GM12801 (cell line): ENCODE results near the gene CALML5.

Experiments used
- CTCF ChIP-seq: IDR thresholded peaks from one replicate; pipeline ENCODE4 v1.5.1; 2011; ENCODE audit warnings: control low read depth; ENCODE audit not compliant: insufficient read length; ENCODE audit errors: extremely low read depth

Gene CALML5

GRCh38 chr10:5544216-5544805 lies 44.9 kb upstream of the CALML5 start:
- no peak for TF ChIP-seq CTCF

DNA sequence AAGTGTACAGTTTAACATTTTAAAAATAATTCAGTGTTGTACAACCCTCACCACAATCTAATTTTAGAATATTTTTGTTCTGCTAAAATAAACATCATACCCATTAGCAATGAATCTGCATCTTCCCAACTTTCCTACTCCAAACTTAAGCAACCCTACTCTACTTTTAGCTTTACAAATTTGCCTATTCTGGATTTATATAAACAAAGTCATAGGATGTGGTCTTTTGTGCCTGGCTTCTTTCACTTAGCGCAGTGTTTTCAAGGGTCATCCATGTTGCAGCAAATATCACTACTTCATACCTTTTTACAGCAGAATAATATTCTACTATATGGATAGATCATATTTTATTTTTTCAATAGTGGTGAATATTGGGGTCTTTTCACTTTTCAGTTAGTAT lies 44.3 kb upstream of the CALML5 start:
- TF ChIP-seq CTCF, result no peak

GRCh38 chr10:5542100-5542499 lies 42.7 kb upstream of the CALML5 start:
- TF ChIP-seq CTCF, result no peak

- TF ChIP-seq CTCF, result no peak
Observed at GRCh38 chr10:5540891-5541290, 41.5 kb upstream of the CALML5 start.

GRCh38 chr10:5540080-5540479 lies 40.7 kb upstream of the CALML5 start:
- no peak for TF ChIP-seq CTCF

GRCh38 chr10:5538892-5539651 lies 39.7 kb upstream of the CALML5 start:
- TF ChIP-seq CTCF, result no peak

- TF ChIP-seq CTCF, result no peak
Observed at GRCh38 chr10:5538446-5538845, 39.1 kb upstream of the CALML5 start.
